Endothelial cell of umbilical vein (primary cell): ENCODE results near the gene MED15. TPM values are rescaled to one million over a fixed set of nuclear protein-coding genes. Genes with fewer than 3 reads are reported as not detected.

Source experiments
- BruUV-seq: library from RNA; stranded (reverse); fragments of 400-500 nt; replicated peaks from 2 replicates; lab custom pipeline; 2021; lab: Mats Ljungman, UMichigan
- CTCF ChIA-PET: fragments of 300-600, 350-600 bp; sonication (Branson Sonifier 250); formaldehyde crosslinking; loops from one replicate; lab custom pipeline; 2021; ENCODE audit warnings: antibody characterized with exemption, inconsistent platforms; lab: Charles Lee
- POLR2A ChIA-PET: fragments of 300-600, 350-600 bp; sonication (Branson Sonifier 250); formaldehyde crosslinking; loops from one replicate; lab custom pipeline; 2021; ENCODE audit warnings: antibody characterized with exemption, inconsistent platforms; lab: Charles Lee
- DNase-seq: peaks from one replicate; pipeline ENCODE4 v3.0.0-alpha.2; 2011; ENCODE audit warnings: low read depth, low spot score
- FAIRE-seq: peaks from 2 replicates; lab custom pipeline; 2011; peaks lifted over from hg19 to GRCh38; lab: Jason Lieb, UNC
- H2AFZ ChIP-seq: 2 replicates; pipeline ENCODE4 v1.6.0; 2012; ENCODE audit warnings: low read depth, low read length, control low read depth, inconsistent platforms
- H3K27ac ChIP-seq: 2 replicates; pipeline ENCODE4 v1.5.1; 2011; ENCODE audit warnings: low read depth, mild to moderate bottlenecking, control low read depth, low read length, moderate library complexity; ENCODE audit not compliant: insufficient read depth
- H3K27me3 ChIP-seq, 2 experiments: 2 replicates each; pipeline versions ENCODE4 v1.6.0 to v1.6.1; 2011; ENCODE audit warnings: low read length in 2 of 2, mixed read lengths in 1 of 2; ENCODE audit not compliant: control insufficient read depth in 2 of 2, insufficient read depth in 2 of 2
- H3K36me3 ChIP-seq, 2 experiments: 2 replicates in 1 of 2; 3 replicates in 1 of 2; pipeline ENCODE4 v1.5.1; 2011; ENCODE audit warnings: low read length in 2 of 2, mild to moderate bottlenecking in 1 of 2, moderate library complexity in 1 of 2; ENCODE audit not compliant: control insufficient read depth in 2 of 2, insufficient read depth in 2 of 2; ENCODE audit errors: extremely low read depth in 1 of 2
- H3K4me1 ChIP-seq: 3 replicates; pipeline ENCODE4 v1.5.1; 2011; ENCODE audit warnings: mild to moderate bottlenecking, low read length; ENCODE audit not compliant: control insufficient read depth, insufficient read depth; ENCODE audit errors: extremely low read depth
- H3K4me2 ChIP-seq: 2 replicates; pipeline ENCODE4 v1.6.1; 2011; ENCODE audit warnings: low read length, control low read depth, mixed read lengths; ENCODE audit not compliant: insufficient read depth
- H3K4me3 ChIP-seq, 3 experiments: fragments of 200-600 bp in 1 of 3; sonication (generic), shearing (Covaris generic) in 1 of 3; replicated peaks in 1 of 3; 2 replicates each; pipeline ENCODE4 v1.5.1; 2011 to 2016; ENCODE audit warnings: control low read depth in 3 of 3, low read length in 3 of 3, mild to moderate bottlenecking in 2 of 3, inconsistent platforms in 1 of 3, low read depth in 1 of 3, moderate library complexity in 1 of 3; ENCODE audit not compliant: insufficient read depth in 1 of 3
- H3K79me2 ChIP-seq: 2 replicates; pipeline ENCODE4 v1.6.0; 2012; ENCODE audit warnings: low read length, inconsistent platforms; ENCODE audit not compliant: control insufficient read depth, insufficient read depth
- H3K9ac ChIP-seq: replicated peaks from 2 replicates; pipeline ENCODE3; 2011; ENCODE audit warnings: low read length, control low read depth; ENCODE audit not compliant: insufficient read depth; ENCODE audit errors: extremely low read depth
- H3K9me1 ChIP-seq: replicated peaks from 3 replicates; pipeline ENCODE4 v1.6.0; 2011; ENCODE audit warnings: mild to moderate bottlenecking, low read length; ENCODE audit not compliant: control insufficient read depth, insufficient read depth; ENCODE audit errors: extremely low read depth
- H3K9me3 ChIP-seq: replicated peaks from 2 replicates; pipeline ENCODE4 v1.5.1; 2012; ENCODE audit warnings: low read length, inconsistent platforms; ENCODE audit not compliant: control insufficient read depth, insufficient read depth
- H4K20me1 ChIP-seq: replicated peaks from 2 replicates; pipeline ENCODE3; 2011; ENCODE audit warnings: mild to moderate bottlenecking, low read length; ENCODE audit not compliant: control insufficient read depth, insufficient read depth; ENCODE audit errors: extremely low read depth
- CTCF ChIP-seq, 2 donors: IDR thresholded peaks; 1 replicate in 1 of 2; 2 replicates in 1 of 2; pipeline ENCODE4 v1.5.1; 2011; ENCODE audit warnings: low read length in 2 of 2, mild to moderate bottlenecking in 2 of 2, moderate library complexity in 2 of 2, control low read depth in 1 of 2, inconsistent platforms in 1 of 2, low read depth in 1 of 2; ENCODE audit not compliant: insufficient read depth in 1 of 2; ENCODE audit errors: extremely low read depth in 1 of 2
- EZH2 ChIP-seq: IDR thresholded peaks from 2 replicates; pipeline ENCODE4 v1.6.1; 2012; ENCODE audit warnings: borderline replicate concordance, low read depth, mild to moderate bottlenecking, moderate library complexity, low read length, inconsistent platforms; ENCODE audit not compliant: severe bottlenecking
- FOS ChIP-seq: IDR thresholded peaks from 2 replicates; pipeline ENCODE4 v1.6.1; 2011; ENCODE audit warnings: mild to moderate bottlenecking, low read length, moderate library complexity, borderline replicate concordance; ENCODE audit not compliant: insufficient read depth
- GATA2 ChIP-seq: IDR thresholded peaks from 2 replicates; pipeline ENCODE4 v1.7.0; 2011; ENCODE audit warnings: low read depth, mild to moderate bottlenecking, moderate library complexity, mixed read lengths, low read length; ENCODE audit not compliant: insufficient read length, insufficient read depth
- JUN ChIP-seq: IDR thresholded peaks from 2 replicates; pipeline ENCODE4 v1.6.1; 2011; ENCODE audit warnings: borderline replicate concordance, low read depth; ENCODE audit not compliant: insufficient read length, insufficient read depth
- MAX ChIP-seq: IDR thresholded peaks from 2 replicates; pipeline ENCODE4 v1.6.1; 2011; ENCODE audit not compliant: insufficient read depth, insufficient read length
- MYC ChIP-seq: IDR thresholded peaks from one replicate; pipeline ENCODE4 v1.6.1; 2011; ENCODE audit warnings: mild to moderate bottlenecking, low read depth, low read length
- POLR2A ChIP-seq: IDR thresholded peaks from 2 replicates; pipeline ENCODE4 v1.6.1; 2012; ENCODE audit warnings: low read depth, mild to moderate bottlenecking, control low read depth, low read length
- POLR2AphosphoS5 ChIP-seq: IDR thresholded peaks from 2 replicates; pipeline ENCODE4 v1.6.1; 2012; ENCODE audit warnings: low read depth, mild to moderate bottlenecking, control low read depth, low read length, moderate library complexity; ENCODE audit not compliant: insufficient read depth
- dilution Hi-C: fragments of 300-500 bp; cut with MboI; formaldehyde crosslinking; loops from one replicate; pipeline ENCODE4 v1.15.0; 2019; ENCODE audit warnings: low sequenced_read_pairs; ENCODE audit not compliant: extremely low pct_ligation_motif_present
- intact Hi-C: fragments of 100-400 bp; cut with micrococcal nuclease; formaldehyde crosslinking; loops from one replicate; pipeline ENCODE4 v1.10.0; 2022
- polyA plus RNA-seq, 4 experiments: library from polyadenylated mRNA; depleted of rRNA in 3 of 4; stranded (reverse) in 3 of 4; unstranded in 1 of 4; fragments of >200 nt; gene quantifications; 2 replicates each; pipeline versions ENCODE4 v1.2.1 to v1.2.3, GENCODE V29; 2011 to 2012; ENCODE audit warnings: missing spikeins in 1 of 4
- total RNA-seq: library from RNA; stranded (reverse); gene quantifications from 2 replicates; pipeline ENCODE4 v1.2.3, GENCODE V29; 2021

The MED15 gene
- total and polyA plus RNA-seq, 2 donors (not counting 3 experiments of a cell fraction or from before 2014, with no cell fraction given) = 68.1 to 138 TPM

GRCh38 chr22:20573176-20573832 is 65.9 kb downstream of the MED15 start:
- H3K27me3 ChIP-seq = no peaks in the 10 kb centered on the region
- no peaks in the 10 kb centered on the region for H3K9me1 ChIP-seq
- no peaks in the 10 kb centered on the region for H3K4me1 ChIP-seq
- intact Hi-C loops (no loop called here), dilution Hi-C loops (no loop called here)
- POLR2A ChIA-PET = no interaction called here
- H3K36me3 ChIP-seq = peaks cover 39 to 63% of the 10 kb centered on the region in 2 experiments
- H3K4me3 ChIP-seq = no peak overlapping the region
- H2AFZ ChIP-seq = no peak overlapping the region
- no peaks in the 10 kb centered on the region for H3K9me3 ChIP-seq
- FAIRE-seq (no peak), DNase-seq (no peak)
- H3K79me2 ChIP-seq = peaks cover 12% of the 10 kb centered on the region
- no peak overlapping the region for H3K9ac ChIP-seq
- TF ChIP-seq JUN (no peak), FOS (no peak), POLR2AphosphoS5 (no peak)
- no TSS peak for BruUV-seq
- H3K27ac ChIP-seq = no peak overlapping the region
- CTCF ChIA-PET = interaction anchor here (1.1 to 3.8 kb wide), 3 partner anchors 9 to 155 kb away, joined by 5 to 27 read pairs (median 15); no protein-coding TSS in a partner anchor
- H4K20me1 ChIP-seq = no peaks in the 10 kb centered on the region
- H3K4me2 ChIP-seq = no peak overlapping the region

GRCh38 chr22:20573833-20574615 is 66.6 kb downstream of the MED15 start:
- H3K4me1 ChIP-seq = no peaks in the 10 kb centered on the region
- no peak for FAIRE-seq
- CTCF ChIA-PET = interaction anchor here (1.1 to 3.8 kb wide), 3 partner anchors 10 to 156 kb away, joined by 5 to 27 read pairs (median 15); no protein-coding TSS in a partner anchor
- POLR2A ChIA-PET = no interaction called here
- TF ChIP-seq POLR2AphosphoS5 (no peak), GATA2 (no peak), EZH2 (no peak), CTCF (IDR thresholded peaks at IDR 0.05; ENCODE audit: extremely low read depth in 1 of 2, insufficient read depth in 1 of 2, low read depth in 1 of 2, low read length in 2 of 2) (no peak), MAX (no peak), POLR2A (no peak), FOS (no peak), JUN (no peak), MYC (no peak)
- no peak overlapping the region for H2AFZ ChIP-seq
- H3K4me2 ChIP-seq = no peak overlapping the region
- intact Hi-C loops = no loop called here
- no TSS peak for BruUV-seq
- H3K4me3 ChIP-seq = no peak overlapping the region
- dilution Hi-C loops = no loop called here
- H3K27ac ChIP-seq = no peak overlapping the region
- H3K79me2 ChIP-seq = peaks cover 12% of the 10 kb centered on the region
- H3K9me1 ChIP-seq = no peaks in the 10 kb centered on the region
- no peaks in the 10 kb centered on the region for H3K27me3 ChIP-seq
- H4K20me1 ChIP-seq = no peaks in the 10 kb centered on the region
- H3K9ac ChIP-seq = no peak overlapping the region
- DNase-seq = no peak
- H3K36me3 ChIP-seq = peaks cover 35 to 63% of the 10 kb centered on the region in 2 experiments
- no peaks in the 10 kb centered on the region for H3K9me3 ChIP-seq
